K562 (cell line): Measurements from ENCODE around the gene METTL22. TPM values are rescaled to one million over a fixed set of nuclear protein-coding genes. Genes with fewer than 3 reads are reported as not detected.

Experiments
- CBX1 ChIP-seq: sonication (generic); IDR thresholded peaks from 2 replicates; pipeline ENCODE4 v1.6.1; 2016; ENCODE audit warnings: antibody characterized with exemption, low read depth, mild to moderate bottlenecking
- CTCF ChIP-seq, 3 experiments: IDR thresholded peaks in 2 of 3; conservative IDR thresholded peaks in 1 of 3; 2 replicates each; pipeline ENCODE4 v1.5.1; 2011 to 2012; ENCODE audit warnings: low read length in 3 of 3, mild to moderate bottlenecking in 3 of 3, control low read depth in 2 of 3, improper control_type of control experiment in 1 of 3, inconsistent platforms in 1 of 3, low read depth in 1 of 3, mixed read lengths in 1 of 3, moderate library complexity in 1 of 3; ENCODE audit not compliant: insufficient read depth in 2 of 3
- E2F5 ChIP-seq: sonication (generic); formaldehyde crosslinking; IDR thresholded peaks from 2 replicates; pipeline ENCODE4 v1.8.0; 2022; ENCODE audit warnings: mild to moderate bottlenecking, missing genetic modification reagents
- ELK1 ChIP-seq: sonication (generic); formaldehyde crosslinking; IDR thresholded peaks from 2 replicates; pipeline ENCODE4 v1.8.1; 2022; ENCODE audit warnings: missing genetic modification reagents
- EP400 ChIP-seq: fragments of 450-650 bp; IDR thresholded peaks from 2 replicates; pipeline ENCODE4 v1.6.1; 2017; ENCODE audit warnings: antibody characterized with exemption, mild to moderate bottlenecking, moderate library complexity
- EWSR1 ChIP-seq: fragments of 450-650 bp; IDR thresholded peaks from 2 replicates; pipeline ENCODE4 v1.6.1; 2018; ENCODE audit warnings: borderline replicate concordance, mild to moderate bottlenecking, low read depth, moderate library complexity; ENCODE audit not compliant: partially characterized antibody
- GTF2A2 ChIP-seq: IDR thresholded peaks from 2 replicates; pipeline ENCODE4 v1.6.1; 2016; ENCODE audit warnings: mild to moderate bottlenecking, missing genetic modification characterization, missing compliant biosample characterization
- MYC ChIP-seq, 2 experiments: fragments of 250-450 bp in 1 of 2; sonication (Bioruptor Pico) in 1 of 2; IDR thresholded peaks; 2 replicates each; pipeline versions ENCODE4 v1.5.1 to v1.6.1; 2012 to 2021; ENCODE audit warnings: low read depth in 2 of 2, borderline replicate concordance in 1 of 2, improper control_type of control experiment in 1 of 2, low read length in 1 of 2, mild to moderate bottlenecking in 1 of 2, moderate library complexity in 1 of 2
- PHTF2 ChIP-seq: fragments of 250-450 bp; sonication (Bioruptor Pico); IDR thresholded peaks from 2 replicates; pipeline ENCODE4 v1.5.0; 2021; ENCODE audit warnings: mild to moderate bottlenecking
- RBFOX2 ChIP-seq: fragments of 200-400 bp; formaldehyde crosslinking; IDR thresholded peaks from 2 replicates; pipeline ENCODE4 v1.6.1; 2017; ENCODE audit warnings: low read depth, mild to moderate bottlenecking, low read length, moderate library complexity
- SREBF2 ChIP-seq: sonication (generic); formaldehyde crosslinking; IDR thresholded peaks from 2 replicates; pipeline ENCODE4 v1.4.0; 2020; ENCODE audit warnings: mild to moderate bottlenecking, missing genetic modification reagents
- STAG1 ChIP-seq: sonication (generic); formaldehyde crosslinking; IDR thresholded peaks from 2 replicates; pipeline ENCODE4 v1.5.0; 2020; ENCODE audit warnings: missing genetic modification reagents, borderline replicate concordance
- TAF1 ChIP-seq: IDR thresholded peaks from 2 replicates; pipeline ENCODE4 v1.6.1; 2011; ENCODE audit warnings: mild to moderate bottlenecking, low read length, moderate library complexity; ENCODE audit not compliant: insufficient read depth, control insufficient read depth, severe bottlenecking; ENCODE audit errors: extremely low read depth
- TCF7L2 ChIP-seq: fragments of 150-350 bp; IDR thresholded peaks from 2 replicates; pipeline ENCODE4 v1.6.1; 2016; ENCODE audit warnings: low read depth, mild to moderate bottlenecking, low read length, moderate library complexity
- TRIM28 ChIP-seq: fragments of 450-650 bp; IDR thresholded peaks from 2 replicates; pipeline ENCODE4 v1.6.1; 2017
- YY1 ChIP-seq, 3 experiments: IDR thresholded peaks; 2 replicates each; pipeline ENCODE4 v1.6.1; 2011; ENCODE audit warnings: low read length in 2 of 3, mild to moderate bottlenecking in 2 of 3, moderate library complexity in 2 of 3, borderline replicate concordance in 1 of 3, control low read depth in 1 of 3, low read depth in 1 of 3; ENCODE audit not compliant: insufficient read depth in 3 of 3, insufficient replicate concordance in 2 of 3, control insufficient read depth in 1 of 3, insufficient read length in 1 of 3; ENCODE audit errors: extremely low read depth in 1 of 3
- ZNF561 ChIP-seq: fragments of 450-650 bp; formaldehyde crosslinking; conservative IDR thresholded peaks from 2 replicates; pipeline ENCODE4 v1.4.0; 2020; ENCODE audit warnings: mild to moderate bottlenecking, moderate library complexity
- polyA plus RNA-seq, 8 experiments: library from polyadenylated mRNA; depleted of rRNA in 4 of 8; stranded (reverse) in 5 of 8; unstranded in 3 of 8; fragments of >200 nt; fragmentation: Nextera tagmentation in 2 of 8; fragmentation: Illumina TruSeq in 1 of 8; extraction: Ambion mirVana in 2 of 8; extraction: Trizol in 1 of 8; gene quantifications; 2 replicates each; pipeline versions ENCODE4 v1.2.1 to v1.2.3, GENCODE V29; 2011 to 2014; ENCODE audit warnings: inconsistent platforms in 1 of 8, missing spikeins in 1 of 8
- total RNA-seq, 7 experiments: library from RNA; depleted of rRNA in 6 of 7; stranded (reverse); fragments of >200 nt in 6 of 7; fragmentation: Illumina TruSeq in 2 of 7; extraction: Trizol in 2 of 7; gene quantifications; 2 replicates each; pipeline versions ENCODE4 v1.2.1 to v1.2.3, GENCODE V29; 2011 to 2021; ENCODE audit warnings: low replicate concordance in 1 of 7
- TF ChIP-seq, protein P1 (sequence below): fragments of 450-650 bp; formaldehyde crosslinking; IDR thresholded peaks from 2 replicates; pipeline ENCODE4 v1.4.0; 2020; ENCODE audit warnings: mild to moderate bottlenecking
- TF ChIP-seq, protein P2 (sequence below): fragments of 450-650 bp; IDR thresholded peaks from 2 replicates; pipeline ENCODE4 v1.6.1; 2014; ENCODE audit warnings: low read depth, mild to moderate bottlenecking, moderate library complexity, borderline replicate concordance

METTL22 gene
- total and polyA plus RNA-seq, 9 of the 15 experiments (the other 6 are each of a cell fraction or from before 2014, with no cell fraction given) = 6.9 to 33.2 (median 18.5) TPM

DNA sequence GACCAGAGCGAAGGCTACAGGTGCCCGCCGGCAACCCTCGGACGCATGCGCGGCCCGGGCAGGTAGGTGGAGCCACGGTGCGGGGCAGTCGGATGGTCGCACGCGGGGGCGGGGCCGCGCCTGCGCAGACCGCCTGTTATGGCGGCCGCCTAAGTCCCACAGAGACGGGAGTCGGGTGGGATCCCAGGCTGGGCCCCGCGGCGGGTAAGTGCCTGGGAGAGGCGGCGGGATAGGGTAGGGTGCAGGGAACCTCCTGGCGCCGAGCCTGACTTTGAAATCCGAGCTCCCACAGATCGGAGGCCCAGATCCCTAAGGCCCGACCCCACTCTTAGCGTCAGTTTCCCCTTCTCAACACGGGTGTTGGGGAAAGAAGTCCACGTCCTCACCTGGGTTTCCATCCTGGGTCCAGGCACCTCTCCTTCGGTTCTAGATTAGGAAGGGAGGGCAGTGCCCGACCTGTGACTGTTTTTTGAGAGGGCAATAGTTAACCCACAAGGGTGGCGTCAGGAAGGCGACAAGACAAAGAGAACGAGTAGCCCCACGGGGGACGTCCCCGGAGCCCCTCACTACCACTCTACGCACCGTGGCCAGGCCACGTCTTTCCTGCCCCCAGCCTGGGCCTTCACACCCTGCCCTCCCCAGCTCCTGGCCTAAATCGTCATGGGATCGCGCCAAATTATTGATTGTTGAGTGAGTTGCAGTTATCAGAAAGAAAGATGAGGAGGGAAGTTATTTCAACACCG is at the start of gene METTL22 (continued):
- TF ChIP-seq CTCF (IDR thresholded peaks at IDR 0.05 in 2 of 3, conservative IDR thresholded peaks at IDR 0.05 in 1 of 3; ENCODE audit: insufficient read depth in 2 of 3, low read depth in 1 of 3, low read length in 3 of 3) (no peak), TRIM28 (no peak), TCF7L2 (no peak), YY1 (IDR thresholded peaks at IDR 0.05; ENCODE audit: borderline replicate concordance in 1 of 3, control insufficient read depth in 1 of 3, extremely low read depth in 1 of 3, insufficient read depth in 3 of 3, insufficient read length in 1 of 3, insufficient replicate concordance in 2 of 3, low read depth in 1 of 3, low read length in 2 of 3) (peak in 2 of 3 experiments; percentile 90 to 96), SREBF2 (CRISPR knock-in tag) (no peak), TAF1 (peak; percentile 79), MYC (IDR thresholded peaks at IDR 0.05; ENCODE audit: low read depth, low read length) (no peak), MYC (CRISPR knock-in tag; IDR thresholded peaks at IDR 0.05; ENCODE audit: borderline replicate concordance, low read depth) (no peak), GTF2A2 (tag) (no peak), STAG1 (no peak), EP400 (peak; percentile 58), E2F5 (no peak), ZNF561 (CRISPR knock-in tag) (no peak), ELK1 (CRISPR knock-in tag) (no peak), EWSR1 (no peak), RBFOX2 (peak; percentile 79), PHTF2 (CRISPR knock-in tag) (no peak), CBX1 (0 out of 2 replicates have a peak, but pooled peaks have one; percentile 9)
- TF ChIP-seq, protein P1, sequence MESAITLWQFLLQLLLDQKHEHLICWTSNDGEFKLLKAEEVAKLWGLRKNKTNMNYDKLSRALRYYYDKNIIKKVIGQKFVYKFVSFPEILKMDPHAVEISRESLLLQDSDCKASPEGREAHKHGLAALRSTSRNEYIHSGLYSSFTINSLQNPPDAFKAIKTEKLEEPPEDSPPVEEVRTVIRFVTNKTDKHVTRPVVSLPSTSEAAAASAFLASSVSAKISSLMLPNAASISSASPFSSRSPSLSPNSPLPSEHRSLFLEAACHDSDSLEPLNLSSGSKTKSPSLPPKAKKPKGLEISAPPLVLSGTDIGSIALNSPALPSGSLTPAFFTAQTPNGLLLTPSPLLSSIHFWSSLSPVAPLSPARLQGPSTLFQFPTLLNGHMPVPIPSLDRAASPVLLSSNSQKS = no peak
- TF ChIP-seq, protein P2, sequence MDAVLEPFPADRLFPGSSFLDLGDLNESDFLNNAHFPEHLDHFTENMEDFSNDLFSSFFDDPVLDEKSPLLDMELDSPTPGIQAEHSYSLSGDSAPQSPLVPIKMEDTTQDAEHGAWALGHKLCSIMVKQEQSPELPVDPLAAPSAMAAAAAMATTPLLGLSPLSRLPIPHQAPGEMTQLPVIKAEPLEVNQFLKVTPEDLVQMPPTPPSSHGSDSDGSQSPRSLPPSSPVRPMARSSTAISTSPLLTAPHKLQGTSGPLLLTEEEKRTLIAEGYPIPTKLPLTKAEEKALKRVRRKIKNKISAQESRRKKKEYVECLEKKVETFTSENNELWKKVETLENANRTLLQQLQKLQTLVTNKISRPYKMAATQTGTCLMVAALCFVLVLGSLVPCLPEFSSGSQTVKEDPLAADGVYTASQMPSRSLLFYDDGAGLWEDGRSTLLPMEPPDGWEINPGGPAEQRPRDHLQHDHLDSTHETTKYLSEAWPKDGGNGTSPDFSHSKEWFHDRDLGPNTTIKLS = peak; percentile 34; the same call in 1 of the 2 replicates
